HG03196 (cell line): ENCODE results near the gene FOXI1.
"Not testable (repeated sequence)": the region's sequence is repeated elsewhere in the genome, so short reads cannot be mapped to it uniquely, and the experiment has no call there.

ENCODE experiments used
- ATAC-seq: cut with Tn5 transposase; IDR thresholded peaks from one replicate; pipeline ENCODE4 v1.9.1; 2021; ENCODE audit not compliant: unreplicated experiment

FOXI1 gene

DNA sequence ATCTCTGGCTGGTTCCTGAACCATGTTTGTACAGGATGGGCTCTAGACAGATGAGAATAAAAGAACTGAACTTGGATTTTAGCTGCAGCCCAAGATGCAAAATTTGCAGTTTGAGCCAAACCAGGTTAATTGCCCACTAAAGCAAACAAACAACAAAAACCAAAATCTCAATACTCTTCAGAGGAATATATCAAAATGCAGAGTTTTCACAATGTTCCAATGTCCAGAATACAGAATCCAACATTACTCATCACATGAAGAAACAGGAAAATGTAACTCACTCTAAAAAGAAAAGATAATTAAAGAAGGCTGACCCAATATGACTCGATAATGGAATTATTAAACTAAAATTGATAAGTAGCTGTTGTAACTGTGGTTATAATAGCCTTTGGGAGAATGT is 20.4 kb downstream of the FOXI1 start:
- ATAC-seq: no peak

DNA sequence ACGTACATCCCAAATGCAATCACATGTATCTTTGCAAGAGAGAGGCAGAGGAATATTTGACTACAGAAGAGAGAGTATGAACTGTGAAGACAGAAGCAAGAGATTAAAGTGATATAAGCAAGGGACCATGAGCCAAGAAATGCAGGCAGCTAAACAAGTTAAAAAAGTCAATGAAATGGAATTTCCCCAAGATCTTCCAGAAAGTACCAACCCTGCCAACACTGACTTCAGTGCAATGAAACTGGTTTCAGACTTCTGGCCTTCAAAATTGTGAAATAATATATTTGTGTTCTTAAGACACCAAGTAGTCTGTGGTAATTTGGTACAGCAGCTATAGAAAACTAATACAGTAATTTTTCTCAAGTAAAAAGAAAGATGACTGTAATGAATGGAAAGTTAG is 20.9 kb downstream of the FOXI1 start:
- ATAC-seq: no peak

DNA sequence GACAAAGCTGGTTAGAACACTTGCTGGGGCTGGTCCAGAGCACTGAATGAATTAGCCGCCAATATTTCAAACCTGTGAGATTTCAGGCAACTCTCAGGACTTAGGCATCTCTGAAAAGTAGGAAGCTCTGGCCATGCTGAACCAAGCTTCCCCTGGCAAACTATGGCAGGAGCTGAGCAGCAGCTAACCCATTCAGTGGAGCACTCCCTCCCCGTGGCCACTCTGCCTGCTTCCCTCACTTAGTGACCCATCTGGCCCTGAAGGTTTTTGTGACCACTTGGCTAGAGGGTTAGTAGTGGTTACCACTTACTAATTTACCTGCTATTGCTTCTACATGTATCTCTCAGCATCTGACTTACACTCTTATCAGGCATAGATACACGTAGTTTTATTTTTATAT is 25.5 kb downstream of the FOXI1 start:
- no peak for ATAC-seq

DNA sequence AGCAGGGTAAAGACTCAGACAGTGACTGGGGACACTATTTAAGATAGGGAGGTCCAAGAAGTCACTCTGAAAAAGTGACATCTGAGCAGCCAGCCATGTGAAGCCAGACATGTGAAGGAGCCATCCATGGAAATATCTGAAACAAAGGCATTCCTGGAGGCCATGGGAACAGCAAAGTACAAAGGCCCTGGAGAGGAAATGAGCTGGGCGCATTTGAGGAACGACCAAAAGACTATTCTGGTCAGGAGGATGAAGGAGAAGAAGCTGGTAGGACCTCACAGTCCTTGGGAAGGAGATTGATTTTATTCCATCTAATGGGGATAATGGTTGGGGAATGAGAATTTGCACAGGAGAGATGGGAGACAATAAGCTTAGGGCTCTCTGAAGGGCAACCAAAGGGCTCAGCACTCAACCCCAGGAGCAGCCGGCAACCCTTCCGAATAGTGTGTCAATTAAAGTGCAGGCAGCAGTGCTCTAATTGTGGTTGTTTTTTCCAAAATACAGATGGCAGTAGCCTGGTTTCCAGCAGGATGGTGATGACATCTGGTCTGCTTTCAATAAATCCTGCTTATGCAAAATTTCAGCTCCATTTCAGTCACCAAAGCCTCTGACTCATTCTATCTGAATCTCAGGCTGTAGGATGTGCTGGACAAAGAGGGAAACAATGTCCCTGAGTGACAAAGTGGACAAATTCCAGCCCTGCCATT is 26.7 kb downstream of the FOXI1 start:
- ATAC-seq: no peak

DNA sequence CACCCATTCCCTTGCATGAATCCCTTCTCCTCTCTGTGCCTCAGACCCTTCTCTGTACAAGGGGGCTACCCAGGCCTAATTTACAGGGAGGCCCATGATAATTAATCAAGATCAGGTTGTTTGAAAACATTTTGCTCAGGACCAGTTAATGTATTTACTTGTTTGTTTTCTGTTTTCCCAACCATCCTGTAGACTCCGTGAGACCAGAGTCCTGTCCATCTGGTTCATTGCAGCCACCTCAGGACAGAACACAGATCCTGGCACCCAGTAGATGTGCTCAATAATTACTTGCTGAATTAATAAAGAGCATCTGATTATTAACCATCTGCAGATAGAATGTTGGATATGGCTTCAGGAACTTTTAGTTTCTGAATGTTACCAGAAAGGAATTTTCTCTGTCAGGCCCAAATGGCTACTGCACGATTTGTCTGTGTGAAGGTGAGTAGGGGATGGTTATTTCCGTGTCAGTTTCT is 27.3 kb downstream of the FOXI1 start:
- ATAC-seq: no peak

DNA sequence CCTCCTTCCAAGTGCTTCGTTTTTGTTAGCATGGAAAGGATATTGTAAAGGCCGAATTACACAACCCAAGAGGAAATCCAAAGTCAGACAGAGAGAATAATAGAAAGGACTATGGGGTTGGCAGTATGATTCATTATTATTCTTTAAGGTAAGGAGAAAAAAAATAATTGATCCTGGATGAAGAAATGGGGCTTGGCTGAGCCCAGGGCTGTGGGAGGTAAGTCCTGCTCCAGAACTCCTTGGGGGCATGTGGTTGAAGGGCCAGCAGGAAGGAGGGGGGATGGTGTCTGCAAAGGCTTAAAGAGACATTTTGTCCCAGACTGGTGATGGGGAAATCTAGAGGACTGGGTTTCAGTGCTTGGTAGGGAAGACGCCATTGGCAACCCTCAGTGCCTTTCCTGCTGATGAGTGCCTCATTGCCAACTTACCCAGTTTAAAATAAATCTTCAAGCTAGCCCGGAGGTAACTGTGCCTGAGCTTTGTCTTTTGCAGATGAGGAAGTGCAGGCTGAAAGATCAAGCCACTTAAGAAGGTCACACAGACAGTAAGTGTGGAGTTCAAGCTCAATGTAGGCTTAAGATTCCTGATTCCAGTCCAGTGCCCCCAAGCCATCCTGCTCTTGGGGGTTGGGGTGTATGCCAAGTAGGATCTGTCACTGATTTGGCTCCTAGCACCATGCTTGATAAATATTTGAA is 30.2 kb downstream of the FOXI1 start:
- no peak for ATAC-seq

DNA sequence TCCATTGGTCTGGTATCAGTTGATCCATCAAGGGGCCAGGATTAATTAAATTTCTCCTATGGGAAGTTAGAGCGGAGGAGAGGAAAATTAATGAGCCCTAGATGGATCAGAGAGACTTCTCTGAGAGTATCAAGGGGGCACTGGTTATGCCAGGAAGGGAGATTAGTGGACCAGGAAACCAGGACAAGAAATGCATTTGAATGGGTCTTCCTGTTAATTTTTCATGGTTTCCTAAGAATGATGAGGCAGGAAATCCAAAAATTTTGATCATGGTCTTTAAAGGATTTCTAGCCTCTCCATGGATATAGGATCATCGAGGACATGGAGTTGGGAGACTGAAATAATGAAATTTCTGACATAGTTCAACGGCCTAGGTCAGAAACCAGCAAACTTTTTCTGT is 30.8 kb downstream of the FOXI1 start:
- ATAC-seq: no peak

DNA sequence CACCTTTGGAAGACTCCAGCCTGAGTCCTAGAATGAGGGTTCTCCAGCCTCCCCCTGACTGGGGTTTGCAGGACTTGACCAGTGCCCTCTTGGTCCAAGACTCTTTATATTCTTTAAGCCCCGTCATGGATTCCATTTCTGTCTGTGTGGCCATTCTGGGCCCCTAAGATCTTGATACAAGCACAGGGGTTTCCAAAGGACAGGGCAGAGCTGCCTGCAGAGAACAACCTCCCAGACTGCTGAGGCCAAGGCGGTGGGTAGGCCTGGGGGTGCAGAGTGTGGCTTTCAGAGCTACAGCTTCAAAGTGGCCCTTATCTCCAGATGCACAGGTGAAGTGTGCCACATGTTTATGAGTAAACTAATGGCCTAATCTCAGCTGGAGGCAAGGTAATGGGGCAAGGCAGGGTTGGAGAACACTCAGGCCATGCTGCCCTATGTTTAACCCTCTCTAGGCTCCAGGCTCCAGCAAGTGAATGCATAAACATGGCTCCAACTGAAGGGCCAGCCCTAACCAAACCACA is 32.1 kb downstream of the FOXI1 start:
- no peak for ATAC-seq

DNA sequence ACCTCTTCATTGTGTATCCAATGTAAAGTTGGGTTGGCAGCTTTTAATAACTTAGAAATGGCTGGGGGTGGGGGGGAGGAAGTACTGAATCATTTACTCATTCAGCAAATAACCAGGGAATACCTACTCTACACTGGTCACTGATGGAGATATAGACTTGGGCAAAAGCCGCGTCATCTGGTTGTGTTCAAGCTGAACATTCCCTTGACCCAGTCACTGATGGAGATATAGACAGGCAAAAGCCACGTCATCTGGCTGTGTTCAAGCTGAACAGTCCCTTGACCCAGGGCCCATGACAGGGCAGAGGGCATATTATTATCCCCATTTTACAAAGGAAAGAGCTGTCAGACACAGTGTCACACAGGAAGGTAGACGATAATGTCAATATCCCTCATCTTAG is 32.6 kb downstream of the FOXI1 start:
- no peak for ATAC-seq

DNA sequence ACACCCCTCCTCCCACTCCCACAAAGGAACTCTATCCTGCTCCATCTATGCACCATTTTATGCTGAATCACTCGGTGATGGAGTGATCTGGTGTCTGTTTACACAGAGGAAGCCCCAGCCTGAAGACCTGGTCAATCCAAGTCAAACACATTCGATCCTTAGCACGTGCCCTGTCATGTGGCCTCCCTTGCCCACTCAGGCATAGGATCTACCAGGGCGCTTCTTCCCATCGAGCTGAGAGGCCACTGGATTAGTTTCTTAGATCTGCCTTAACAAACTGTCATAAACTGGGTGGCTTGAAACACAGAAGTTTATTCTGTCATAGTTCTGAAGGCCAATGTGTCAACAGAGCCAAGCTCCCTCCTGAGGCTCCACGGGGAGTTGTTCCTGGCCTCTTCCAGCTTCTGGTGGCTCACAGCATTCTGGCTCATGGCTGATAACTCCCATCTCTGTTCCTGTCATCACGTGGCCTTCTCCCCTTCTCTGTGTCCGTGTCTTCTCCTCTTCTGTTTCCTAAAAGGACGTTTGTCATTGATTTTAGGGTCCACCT is 34.2 kb downstream of the FOXI1 start:
- no peak for ATAC-seq

DNA sequence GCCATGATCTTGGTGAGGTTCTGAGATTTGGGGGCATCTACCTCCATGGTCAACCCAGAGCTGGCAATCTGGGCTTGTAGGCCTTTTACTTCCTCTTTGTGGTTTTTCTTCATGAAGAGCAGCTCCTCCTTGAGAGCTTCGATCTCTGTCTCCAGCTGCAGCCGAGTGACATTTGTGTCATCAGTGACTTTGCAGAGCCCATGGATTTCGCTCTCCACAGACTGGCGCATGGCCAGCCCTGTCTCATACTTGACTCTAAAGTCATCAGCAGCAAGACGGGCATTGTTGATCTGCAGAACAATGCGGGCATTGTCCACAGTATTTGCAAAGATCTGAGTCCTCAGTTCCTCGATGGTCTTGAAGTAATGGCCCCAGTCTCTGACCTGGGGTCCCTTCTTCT is 35.5 kb downstream of the FOXI1 start:
- not testable (repeated sequence) for ATAC-seq

DNA sequence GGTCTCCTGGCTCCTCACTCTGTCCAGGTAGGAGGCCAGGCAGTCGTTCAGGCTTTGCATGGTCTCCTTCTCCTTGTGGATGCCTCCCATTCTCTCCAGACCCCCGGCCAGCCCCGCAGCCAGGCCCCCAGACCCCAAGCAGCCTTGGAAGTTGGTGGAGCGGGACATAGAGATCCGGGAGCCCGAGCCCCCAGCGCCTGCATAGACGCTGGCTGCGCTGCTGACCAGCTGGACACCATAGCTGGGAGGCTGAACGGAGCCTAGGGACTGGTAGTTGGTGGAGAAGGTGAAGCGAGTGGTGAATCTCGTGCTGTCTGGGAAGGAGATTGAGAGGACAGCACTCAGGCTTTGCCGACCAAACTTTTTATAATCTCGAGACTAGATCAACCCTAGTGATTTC is 35.9 kb downstream of the FOXI1 start:
- no peak for ATAC-seq

DNA sequence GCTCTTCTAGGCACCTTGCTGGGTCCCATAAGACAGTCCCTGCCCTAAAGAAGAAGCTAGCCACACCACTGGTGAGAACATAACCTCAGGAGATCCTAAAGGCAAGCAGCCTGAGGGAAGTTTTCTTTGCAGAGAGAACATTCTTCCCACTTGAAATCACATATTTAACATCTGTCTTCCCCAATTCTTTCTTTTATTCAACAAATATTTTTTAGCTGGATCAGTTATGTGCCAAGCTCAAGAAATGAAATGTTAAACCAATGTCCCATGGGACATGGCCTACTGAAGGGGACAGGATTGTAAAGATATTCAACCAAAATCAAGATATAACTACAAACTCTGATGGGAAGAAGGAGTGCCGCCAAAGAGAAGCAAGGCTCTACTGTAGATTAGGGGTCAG is 36.5 kb downstream of the FOXI1 start:
- no peak for ATAC-seq

DNA sequence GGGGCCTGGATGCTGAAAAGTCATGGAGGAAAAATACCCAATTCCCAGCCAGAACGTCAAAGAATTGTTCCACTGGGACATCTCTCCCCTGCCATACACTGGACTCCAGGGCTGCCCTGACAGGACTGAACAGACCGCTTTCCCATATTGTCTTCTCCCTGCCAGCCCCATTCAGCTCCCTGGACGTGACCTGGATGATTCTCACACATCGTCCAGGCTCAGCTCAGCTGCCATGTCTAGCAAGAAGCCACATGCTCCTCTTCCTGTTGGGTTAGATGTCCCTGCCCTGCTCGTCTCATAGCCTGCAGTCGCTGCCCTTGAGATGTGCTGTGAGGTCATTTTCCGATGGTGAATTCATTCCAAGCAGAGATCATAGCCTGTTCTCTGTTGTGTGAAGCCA is 37.4 kb downstream of the FOXI1 start:
- ATAC-seq: no peak

DNA sequence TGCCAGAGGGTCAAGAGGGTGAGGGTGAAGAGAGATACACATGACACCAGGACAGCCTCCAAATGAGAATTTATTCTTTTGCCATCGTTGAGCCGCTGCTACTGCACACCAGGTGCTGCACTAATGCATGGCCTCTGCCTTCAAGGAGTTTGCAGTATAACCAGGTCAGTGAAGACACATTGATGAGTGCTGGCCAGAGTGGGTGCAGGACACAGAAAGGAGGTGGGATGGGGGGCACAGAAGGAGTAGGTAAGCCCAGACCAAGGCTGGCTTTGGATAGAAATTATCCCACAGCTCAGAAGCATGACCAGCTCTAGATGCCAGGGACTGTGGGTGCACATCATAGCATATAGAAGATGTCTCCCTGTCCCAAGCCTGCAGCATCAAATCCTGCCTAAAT is 38.0 kb downstream of the FOXI1 start:
- ATAC-seq: no peak

DNA sequence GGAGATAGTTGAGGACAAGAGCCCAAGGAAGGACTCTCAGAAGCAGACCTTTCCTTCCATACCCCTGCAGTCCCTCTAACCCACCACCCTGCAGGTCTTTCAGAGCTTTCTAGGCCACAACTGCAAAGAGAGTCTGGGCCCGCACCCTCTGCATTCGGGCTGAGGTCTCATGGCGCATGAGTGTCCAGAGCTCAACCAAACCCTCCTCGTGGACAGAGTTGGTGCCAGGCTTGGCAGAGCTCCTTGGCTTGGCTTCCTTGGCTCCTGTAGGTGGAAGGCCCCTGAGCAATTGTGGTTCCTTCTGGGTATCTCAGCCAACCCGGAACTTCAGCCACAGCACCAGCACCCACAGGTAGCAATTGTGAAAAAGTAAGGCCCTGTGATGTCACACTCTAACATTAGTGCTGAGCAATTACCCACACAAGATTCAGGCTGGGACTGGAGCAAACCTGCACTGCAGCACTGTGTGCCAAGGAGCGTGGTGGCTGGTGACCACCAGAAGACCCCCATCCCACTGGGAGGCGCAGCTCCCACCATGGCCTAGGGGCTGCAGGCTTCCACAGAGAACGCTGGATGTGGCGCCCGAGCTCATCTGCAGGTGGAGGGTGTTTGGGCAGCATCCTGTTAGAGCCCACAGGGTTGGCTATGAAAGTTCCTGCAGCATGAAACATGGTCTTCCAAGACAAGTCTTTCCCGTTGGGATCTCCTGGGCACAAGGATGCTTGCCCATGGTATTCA is 38.8 kb downstream of the FOXI1 start:
- ATAC-seq: no peak

DNA sequence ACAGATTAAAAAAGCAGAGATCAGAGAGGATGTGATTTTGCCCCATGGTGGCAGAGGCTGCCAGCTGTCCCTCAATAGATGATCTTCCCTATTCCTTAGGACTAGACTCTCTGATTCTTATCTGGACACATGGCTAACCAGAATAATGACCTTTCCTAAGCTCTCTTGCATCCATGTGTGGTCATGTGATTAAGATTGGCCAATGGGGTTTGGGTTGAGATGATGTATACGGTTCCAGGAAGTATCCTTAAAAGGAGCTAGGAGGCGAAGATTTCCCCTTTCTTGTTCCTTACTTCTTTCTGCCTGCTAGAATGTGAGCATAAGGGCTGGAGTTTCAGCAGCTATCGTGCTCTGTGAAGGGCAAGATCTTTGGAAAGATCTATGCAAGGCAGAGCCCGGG is 39.8 kb downstream of the FOXI1 start:
- ATAC-seq: no peak

DNA sequence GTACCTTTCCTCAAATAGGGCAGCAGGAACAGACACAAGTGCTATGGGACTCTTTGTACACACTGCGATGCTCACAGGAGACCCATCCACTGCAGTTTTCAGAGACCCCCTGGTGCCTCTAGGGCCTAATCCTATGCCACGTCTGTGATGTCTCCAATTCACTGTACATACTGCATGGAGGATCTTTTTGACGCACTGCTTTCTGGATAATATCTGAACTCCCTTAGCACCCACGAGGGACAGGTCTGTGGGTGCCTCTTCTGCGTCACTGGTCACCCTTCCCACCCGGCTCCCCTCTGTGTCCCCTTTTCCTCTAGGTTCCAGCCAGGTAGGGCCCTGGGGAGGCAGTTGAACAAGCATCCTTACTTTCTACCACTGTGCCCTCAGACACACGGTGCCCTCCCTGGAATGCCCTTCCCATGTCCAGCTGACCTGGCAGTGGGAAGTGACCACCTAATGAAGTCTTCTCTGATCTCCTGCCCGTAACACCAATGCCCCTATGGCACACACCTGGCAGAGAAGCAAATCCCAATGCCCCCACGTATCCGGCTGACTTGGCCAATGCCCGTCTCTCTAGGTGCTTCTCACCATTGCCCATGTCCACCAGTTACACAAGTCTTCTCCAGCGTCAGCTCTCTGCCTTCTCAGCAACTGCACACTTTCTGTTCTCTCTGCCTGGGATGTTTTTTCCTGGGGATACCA is 41.5 kb downstream of the FOXI1 start:
- ATAC-seq: no peak

DNA sequence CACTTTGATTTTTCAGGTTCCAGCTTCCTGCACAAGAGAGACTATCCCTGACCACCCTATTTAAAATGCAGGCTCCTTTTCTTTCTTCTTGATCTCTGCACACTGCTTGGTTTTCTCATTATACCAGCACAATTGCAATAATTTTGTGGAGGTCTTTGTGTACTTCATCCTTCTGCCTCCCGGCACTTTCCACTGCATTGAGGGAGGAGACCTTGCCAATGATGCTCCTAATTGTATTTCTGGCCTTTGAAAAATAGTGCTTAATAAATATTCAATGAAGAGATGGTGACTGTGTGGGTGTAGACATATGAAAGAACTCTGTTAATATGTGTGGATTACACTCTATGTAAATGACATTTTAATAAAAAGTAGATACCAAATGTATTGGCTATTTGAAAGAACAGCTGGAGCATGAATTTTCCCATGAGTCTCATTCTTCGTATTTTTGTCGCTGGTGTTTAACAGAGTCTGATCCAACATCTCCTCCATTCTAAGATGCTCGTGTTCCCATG is 42.1 kb downstream of the FOXI1 start:
- no peak for ATAC-seq

DNA sequence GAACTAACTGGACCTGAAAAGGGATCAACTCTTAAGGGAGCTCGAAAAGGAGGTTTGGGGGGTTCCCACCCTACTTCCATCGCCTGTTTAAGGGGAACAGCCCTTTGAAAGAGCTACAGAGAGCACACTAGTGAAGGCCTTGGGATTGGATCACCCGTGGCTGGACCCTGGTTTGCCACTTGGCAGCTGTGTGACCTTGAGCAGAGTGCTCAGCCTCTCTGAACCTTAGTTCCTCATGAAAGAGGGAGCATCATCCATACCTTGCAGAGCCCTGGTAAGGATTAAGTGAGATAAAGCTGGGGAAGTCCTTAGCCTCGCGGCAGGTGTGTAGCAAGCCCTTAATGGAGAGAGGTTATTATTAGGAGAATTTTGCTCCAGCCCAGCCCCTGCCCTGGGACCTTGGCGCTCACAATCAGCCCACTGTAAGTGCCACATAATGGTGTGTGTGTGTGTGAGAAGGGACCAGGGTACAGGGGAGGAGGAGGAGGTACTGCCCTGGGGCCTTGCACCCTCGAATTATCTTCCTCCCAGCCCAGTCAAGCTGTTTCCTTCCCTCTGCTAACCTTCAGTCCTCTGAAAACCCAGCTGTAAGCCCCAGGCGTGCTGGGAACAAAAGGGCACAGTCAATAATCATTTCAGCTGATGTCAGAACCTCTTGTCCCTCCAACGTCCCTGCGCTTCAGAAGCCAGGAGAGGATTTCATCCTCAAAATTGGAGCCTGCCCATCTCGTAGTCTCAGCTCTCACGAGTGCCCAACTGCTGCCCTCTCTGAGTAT is 42.9 kb downstream of the FOXI1 start:
- ATAC-seq: no peak
